B cell (primary cell): ENCODE data around the gene ZIC2.

Experiments used
- EZH2 ChIP-seq: IDR thresholded peaks from 2 replicates; pipeline ENCODE4 v1.6.1; 2012; ENCODE audit warnings: borderline replicate concordance, low read depth, mild to moderate bottlenecking, moderate library complexity, low read length; ENCODE audit not compliant: insufficient read depth, poor library complexity, severe bottlenecking
- TF ChIP-seq, protein P1 (sequence below): fragments of 200-600 bp; IDR thresholded peaks from one replicate; pipeline ENCODE4 v1.8.0; 2022; ENCODE audit warnings: antibody characterized with exemption, mild to moderate bottlenecking

DNA sequence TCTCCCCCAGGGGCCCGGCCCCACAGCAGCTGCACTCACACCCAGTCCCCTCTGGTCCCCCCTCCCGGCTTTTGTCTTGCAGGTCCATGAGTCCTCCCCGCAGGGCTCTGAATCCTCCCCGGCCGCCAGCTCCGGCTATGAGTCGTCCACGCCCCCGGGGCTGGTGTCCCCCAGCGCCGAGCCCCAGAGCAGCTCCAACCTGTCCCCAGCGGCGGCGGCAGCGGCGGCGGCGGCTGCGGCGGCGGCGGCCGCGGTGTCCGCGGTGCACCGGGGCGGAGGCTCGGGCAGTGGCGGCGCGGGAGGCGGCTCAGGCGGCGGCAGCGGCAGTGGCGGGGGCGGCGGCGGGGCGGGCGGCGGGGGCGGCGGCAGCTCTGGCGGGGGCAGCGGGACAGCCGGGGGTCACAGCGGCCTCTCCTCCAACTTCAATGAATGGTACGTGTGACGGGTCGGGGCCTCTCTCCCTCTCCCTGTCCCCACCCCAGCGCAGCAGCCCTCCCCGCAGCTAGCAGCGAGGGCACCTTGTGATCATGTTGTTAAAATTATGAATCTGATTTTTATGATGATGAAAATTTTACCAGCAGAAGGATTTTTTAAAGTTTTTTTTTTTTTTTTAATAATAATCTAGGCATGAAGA, 3.8 kb downstream of the ZIC2 start:
- TF ChIP-seq, protein P1, sequence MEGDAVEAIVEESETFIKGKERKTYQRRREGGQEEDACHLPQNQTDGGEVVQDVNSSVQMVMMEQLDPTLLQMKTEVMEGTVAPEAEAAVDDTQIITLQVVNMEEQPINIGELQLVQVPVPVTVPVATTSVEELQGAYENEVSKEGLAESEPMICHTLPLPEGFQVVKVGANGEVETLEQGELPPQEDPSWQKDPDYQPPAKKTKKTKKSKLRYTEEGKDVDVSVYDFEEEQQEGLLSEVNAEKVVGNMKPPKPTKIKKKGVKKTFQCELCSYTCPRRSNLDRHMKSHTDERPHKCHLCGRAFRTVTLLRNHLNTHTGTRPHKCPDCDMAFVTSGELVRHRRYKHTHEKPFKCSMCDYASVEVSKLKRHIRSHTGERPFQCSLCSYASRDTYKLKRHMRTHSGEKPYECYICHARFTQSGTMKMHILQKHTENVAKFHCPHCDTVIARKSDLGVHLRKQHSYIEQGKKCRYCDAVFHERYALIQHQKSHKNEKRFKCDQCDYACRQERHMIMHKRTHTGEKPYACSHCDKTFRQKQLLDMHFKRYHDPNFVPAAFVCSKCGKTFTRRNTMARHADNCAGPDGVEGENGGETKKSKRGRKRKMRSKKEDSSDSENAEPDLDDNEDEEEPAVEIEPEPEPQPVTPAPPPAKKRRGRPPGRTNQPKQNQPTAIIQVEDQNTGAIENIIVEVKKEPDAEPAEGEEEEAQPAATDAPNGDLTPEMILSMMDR: no peak
- TF ChIP-seq EZH2: no peak
